ENCODE measurements around the gene RP9. TPM values are rescaled to one million over a fixed set of nuclear protein-coding genes. Genes with fewer than 3 reads are reported as not detected.
"Not testable (repeated sequence)": the region's sequence is repeated elsewhere in the genome, so short reads cannot be mapped to it uniquely, and the experiment has no call there.

RP9 gene
- total RNA-seq, 3 donors from 2014 or later, result 29.3 to 30.9 (median 30.6) TPM

GRCh38 chr7:33127085-33127484 is 17.9 kb upstream of the RP9 start:
- Mint-ChIP-seq H3K9me3 (no peaks in the 10 kb centered on the region), H3K27me3 (ENCODE audit: low read depth) (peaks cover 3% of the 10 kb centered on the region), H3K4me3 (no peak overlapping the region), H3K4me1 (ENCODE audit: low read depth) (peaks cover 19% of the 10 kb centered on the region), H3K36me3 (ENCODE audit: insufficient read depth) (no peaks in the 10 kb centered on the region)
- DNase-seq, result no peak
- no peak for ATAC-seq

- peaks cover 4% of the 10 kb centered on the region for H3K36me3 Mint-ChIP-seq (ENCODE audit: insufficient read depth)
- no peak for ATAC-seq
- no peaks in the 10 kb centered on the region for H3K4me1 Mint-ChIP-seq (ENCODE audit: low read depth)
- peaks cover 10% of the 10 kb centered on the region for H3K9me3 Mint-ChIP-seq
- no peak for DNase-seq
- peaks cover 38% of the 10 kb centered on the region for H3K27me3 Mint-ChIP-seq (ENCODE audit: low read depth)
- no peak overlapping the region for H3K4me3 Mint-ChIP-seq
These were observed 9.2 kb upstream of the RP9 start for GRCh38 chr7:33118383-33118782.

GRCh38 chr7:33114976-33115375 is 5.8 kb upstream of the RP9 start:
- no peak overlapping the region for H3K4me3 Mint-ChIP-seq

GRCh38 chr7:33111614-33112013 is 2.4 kb upstream of the RP9 start:
- H3K27me3 Mint-ChIP-seq (ENCODE audit: low read depth), result peaks cover 19% of the 10 kb centered on the region
- H3K9me3 Mint-ChIP-seq, result no peaks in the 10 kb centered on the region
- H3K4me3 Mint-ChIP-seq, result no peak overlapping the region
- no peaks in the 10 kb centered on the region for H3K36me3 Mint-ChIP-seq (ENCODE audit: insufficient read depth)
- DNase-seq (no peak), ATAC-seq (no peak)
- H3K4me1 Mint-ChIP-seq (ENCODE audit: low read depth), result peaks cover 26% of the 10 kb centered on the region

More at GRCh38 chr7:33114976-33115375, 5.8 kb upstream of the RP9 start:
- peaks cover 4% of the 10 kb centered on the region for H3K36me3 Mint-ChIP-seq (ENCODE audit: insufficient read depth)
- peaks cover 5% of the 10 kb centered on the region for H3K4me1 Mint-ChIP-seq (ENCODE audit: low read depth)
- peaks cover 28% of the 10 kb centered on the region for H3K27me3 Mint-ChIP-seq (ENCODE audit: low read depth)
- peaks cover 10% of the 10 kb centered on the region for H3K9me3 Mint-ChIP-seq
- DNase-seq (no peak), ATAC-seq (no peak)

GRCh38 chr7:33109758-33110238 is 594 bp upstream of the RP9 start:
- Mint-ChIP-seq H3K27me3 (ENCODE audit: low read depth) (peaks cover 13% of the 10 kb centered on the region), H3K4me1 (ENCODE audit: low read depth) (peaks cover 36% of the 10 kb centered on the region), H3K9me3 (no peaks in the 10 kb centered on the region), H3K36me3 (ENCODE audit: insufficient read depth) (peaks cover 2% of the 10 kb centered on the region), H3K4me3 (peak overlapping the region; percentile 70)
- ATAC-seq (no peak), DNase-seq (no peak)

GRCh38 chr7:33108554-33109004 is 625 bp downstream of the RP9 start:
- H3K36me3 Mint-ChIP-seq (ENCODE audit: insufficient read depth), result peaks cover 2% of the 10 kb centered on the region
- H3K9me3 Mint-ChIP-seq, result no peaks in the 10 kb centered on the region
- peaks cover 46% of the 10 kb centered on the region for H3K4me1 Mint-ChIP-seq (ENCODE audit: low read depth)
- H3K4me3 Mint-ChIP-seq, result peak overlapping the region; percentile 92
- peak; percentile 15 to 22 for ATAC-seq
- peaks cover 11% of the 10 kb centered on the region for H3K27me3 Mint-ChIP-seq (ENCODE audit: low read depth)
- no peak for DNase-seq

- peaks cover 46% of the 10 kb centered on the region for H3K4me1 Mint-ChIP-seq (ENCODE audit: low read depth)
- H3K9me3 Mint-ChIP-seq, result no peaks in the 10 kb centered on the region
- H3K27me3 Mint-ChIP-seq (ENCODE audit: low read depth), result peaks cover 6% of the 10 kb centered on the region
- peaks cover 12% of the 10 kb centered on the region for H3K36me3 Mint-ChIP-seq (ENCODE audit: insufficient read depth)
- H3K4me3 Mint-ChIP-seq, result peak overlapping the region; percentile 92
- ATAC-seq (no peak), DNase-seq (no peak)
These were observed 1.8 kb downstream of the RP9 start for GRCh38 chr7:33107136-33108066.

GRCh38 chr7:33101906-33102305 is 7.3 kb downstream of the RP9 start:
- H3K4me1 Mint-ChIP-seq (ENCODE audit: low read depth), result peaks cover 26% of the 10 kb centered on the region
- no peak overlapping the region for H3K4me3 Mint-ChIP-seq
- H3K9me3 Mint-ChIP-seq, result no peaks in the 10 kb centered on the region
- DNase-seq (no peak), ATAC-seq (no peak)
- no peaks in the 10 kb centered on the region for H3K27me3 Mint-ChIP-seq (ENCODE audit: low read depth)
- peaks cover 41% of the 10 kb centered on the region for H3K36me3 Mint-ChIP-seq (ENCODE audit: insufficient read depth)

- no peaks in the 10 kb centered on the region for H3K27me3 Mint-ChIP-seq (ENCODE audit: low read depth)
- H3K4me3 Mint-ChIP-seq, result no peak overlapping the region
- H3K4me1 Mint-ChIP-seq (ENCODE audit: low read depth), result peaks cover 18% of the 10 kb centered on the region
- no peak for ATAC-seq
- no peaks in the 10 kb centered on the region for H3K9me3 Mint-ChIP-seq
- no peak for DNase-seq
- peaks cover 47% of the 10 kb centered on the region for H3K36me3 Mint-ChIP-seq (ENCODE audit: insufficient read depth)
These were observed 8.4 kb downstream of the RP9 start for GRCh38 chr7:33100770-33101169.

GRCh38 chr7:33099154-33099940 is 9.9 kb downstream of the RP9 start:
- H3K27me3 Mint-ChIP-seq (ENCODE audit: low read depth), result no peaks in the 10 kb centered on the region
- no peak for ATAC-seq
- no peaks in the 10 kb centered on the region for H3K9me3 Mint-ChIP-seq
- no peak overlapping the region for H3K4me3 Mint-ChIP-seq
- DNase-seq, result no peak
- peaks cover 10% of the 10 kb centered on the region for H3K4me1 Mint-ChIP-seq (ENCODE audit: low read depth)
- H3K36me3 Mint-ChIP-seq (ENCODE audit: insufficient read depth), result peaks cover 53% of the 10 kb centered on the region

- H3K36me3 Mint-ChIP-seq (ENCODE audit: insufficient read depth), result peaks cover 51% of the 10 kb centered on the region
- H3K4me1 Mint-ChIP-seq (ENCODE audit: low read depth), result not testable (repeated sequence)
These were observed 14.4 kb downstream of the RP9 start for GRCh38 chr7:33094745-33095275.

GRCh38 chr7:33093266-33093665 is 15.9 kb downstream of the RP9 start:
- no peak overlapping the region for H3K4me3 Mint-ChIP-seq
- H3K9me3 Mint-ChIP-seq, result no peaks in the 10 kb centered on the region
- H3K27me3 Mint-ChIP-seq (ENCODE audit: low read depth), result no peaks in the 10 kb centered on the region
- no peak for ATAC-seq
- H3K36me3 Mint-ChIP-seq (ENCODE audit: insufficient read depth), result peaks cover 36% of the 10 kb centered on the region
- H3K4me1 Mint-ChIP-seq (ENCODE audit: low read depth), result no peaks in the 10 kb centered on the region
- DNase-seq, result no peak

More at GRCh38 chr7:33094745-33095275, 14.4 kb downstream of the RP9 start:
- DNase-seq; H3K27me3 Mint-ChIP-seq (ENCODE audit: low read depth); H3K9me3 Mint-ChIP-seq; H3K4me3 Mint-ChIP-seq; ATAC-seq: not testable (repeated sequence)

GRCh38 chr7:33091641-33092191 is 17.5 kb downstream of the RP9 start:
- DNase-seq (no peak), ATAC-seq (no peak)
- Mint-ChIP-seq H3K9me3 (no peaks in the 10 kb centered on the region), H3K27me3 (ENCODE audit: low read depth) (no peaks in the 10 kb centered on the region), H3K4me3 (no peak overlapping the region), H3K36me3 (ENCODE audit: insufficient read depth) (peaks cover 30% of the 10 kb centered on the region), H3K4me1 (ENCODE audit: low read depth) (no peaks in the 10 kb centered on the region)

- Mint-ChIP-seq H3K36me3 (ENCODE audit: insufficient read depth) (peaks cover 25% of the 10 kb centered on the region), H3K4me1 (ENCODE audit: low read depth) (no peaks in the 10 kb centered on the region), H3K9me3 (no peaks in the 10 kb centered on the region), H3K27me3 (ENCODE audit: low read depth) (peaks cover 1% of the 10 kb centered on the region), H3K4me3 (no peak overlapping the region)
- ATAC-seq, result no peak
- DNase-seq, result no peak
These were observed 18.1 kb downstream of the RP9 start for GRCh38 chr7:33091111-33091531.
